ENCODE measurements around the gene MRPS9. TPM values are rescaled to one million over a fixed set of nuclear protein-coding genes. Genes with fewer than 3 reads are reported as not detected.

Gene MRPS9
- 21.2 and 30.3 TPM in 2 replicates for total RNA-seq

DNA sequence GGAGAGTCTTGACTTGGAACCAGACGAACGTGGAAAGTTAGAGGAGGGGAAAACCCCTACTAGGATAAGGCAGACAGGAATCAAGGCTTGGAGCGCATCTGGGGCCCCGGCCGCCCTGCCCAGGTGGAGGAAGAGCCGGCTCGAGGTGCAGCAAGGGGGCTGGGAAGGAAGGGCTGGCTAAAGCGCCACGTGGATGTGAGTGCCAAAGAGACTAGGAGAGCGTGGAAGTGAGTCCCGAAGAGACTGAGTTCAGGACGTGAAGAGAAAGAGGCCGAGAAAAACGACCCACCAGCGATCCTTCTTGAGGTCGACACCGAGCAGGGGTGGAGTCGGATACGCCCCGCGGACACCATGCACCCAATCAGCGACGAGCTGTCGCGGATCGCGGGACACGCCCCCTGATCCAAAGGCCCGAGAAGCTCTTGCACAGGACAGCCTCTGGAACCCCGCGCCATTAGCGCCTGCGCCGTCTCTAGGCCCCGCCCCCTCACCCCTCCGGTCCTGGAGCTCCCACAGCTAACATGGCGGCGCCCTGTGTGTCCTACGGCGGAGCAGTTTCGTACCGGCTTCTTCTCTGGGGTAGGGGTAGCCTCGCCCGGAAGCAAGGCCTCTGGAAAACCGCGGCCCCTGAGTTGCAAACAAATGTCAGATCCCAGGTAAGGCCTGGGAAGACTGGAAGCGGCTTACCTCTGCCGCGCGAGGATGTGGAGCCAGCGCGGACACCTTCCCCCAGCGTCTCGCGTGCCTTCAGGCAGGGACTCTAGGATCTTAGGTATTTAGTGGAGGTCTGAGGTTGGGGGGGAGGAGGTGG lies at the start of gene MRPS9:
MRPS9 (plus strand) TSS at position 498 of the 811 bp plus-strand sequence; CDS start at position 522, 24 bp downstream.

Other genes starting within 250 kb of the MRPS9 start
- gene POU3F3, start 184.0 kb upstream of the MRPS9 start, total RNA-seq, result not detected in 2 replicates
- gene GPR45, start 203.7 kb downstream of the MRPS9 start, total RNA-seq, result not detected in 2 replicates

Measured in smooth muscle cell of trachea (primary cell).